GM12875 (cell line): ENCODE data around the gene SPRED1.
"Not testable (repeated sequence)": the region's sequence is repeated elsewhere in the genome, so short reads cannot be mapped to it uniquely, and the experiment has no call there.

Experiments
- H3K4me3 ChIP-seq: one replicate; pipeline ENCODE4 v1.5.1; 2011; ENCODE audit warnings: low read depth, low read length, control low read depth
- TF ChIP-seq, protein P1 (sequence below): IDR thresholded peaks from 2 replicates; pipeline ENCODE4 v1.5.1; 2011; ENCODE audit warnings: low read depth, mild to moderate bottlenecking, control low read depth, inconsistent platforms, low read length, moderate library complexity, borderline replicate concordance; ENCODE audit not compliant: insufficient read depth

The SPRED1 gene

DNA sequence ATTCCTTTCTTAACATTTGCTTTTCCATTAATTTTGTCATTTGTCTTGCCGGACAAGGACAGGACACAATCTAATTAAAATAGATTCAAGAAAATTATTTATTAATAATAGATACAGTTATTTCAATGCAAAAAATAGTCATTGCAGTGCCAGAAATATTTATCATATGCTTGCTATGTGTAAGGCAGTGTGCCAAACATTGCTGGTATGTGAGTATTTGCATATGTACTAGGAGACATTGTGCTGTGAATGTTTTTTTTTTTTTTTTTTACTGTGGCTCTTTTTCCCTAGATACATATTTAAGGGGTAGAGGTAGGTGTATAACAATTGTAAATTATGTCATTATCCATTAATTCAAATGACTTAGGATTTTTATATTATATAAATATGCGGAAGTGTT is 23.3 kb downstream of the SPRED1 start:
- TF ChIP-seq, protein P1, sequence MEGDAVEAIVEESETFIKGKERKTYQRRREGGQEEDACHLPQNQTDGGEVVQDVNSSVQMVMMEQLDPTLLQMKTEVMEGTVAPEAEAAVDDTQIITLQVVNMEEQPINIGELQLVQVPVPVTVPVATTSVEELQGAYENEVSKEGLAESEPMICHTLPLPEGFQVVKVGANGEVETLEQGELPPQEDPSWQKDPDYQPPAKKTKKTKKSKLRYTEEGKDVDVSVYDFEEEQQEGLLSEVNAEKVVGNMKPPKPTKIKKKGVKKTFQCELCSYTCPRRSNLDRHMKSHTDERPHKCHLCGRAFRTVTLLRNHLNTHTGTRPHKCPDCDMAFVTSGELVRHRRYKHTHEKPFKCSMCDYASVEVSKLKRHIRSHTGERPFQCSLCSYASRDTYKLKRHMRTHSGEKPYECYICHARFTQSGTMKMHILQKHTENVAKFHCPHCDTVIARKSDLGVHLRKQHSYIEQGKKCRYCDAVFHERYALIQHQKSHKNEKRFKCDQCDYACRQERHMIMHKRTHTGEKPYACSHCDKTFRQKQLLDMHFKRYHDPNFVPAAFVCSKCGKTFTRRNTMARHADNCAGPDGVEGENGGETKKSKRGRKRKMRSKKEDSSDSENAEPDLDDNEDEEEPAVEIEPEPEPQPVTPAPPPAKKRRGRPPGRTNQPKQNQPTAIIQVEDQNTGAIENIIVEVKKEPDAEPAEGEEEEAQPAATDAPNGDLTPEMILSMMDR, result no peak
- H3K4me3 ChIP-seq, result no peak overlapping the region

DNA sequence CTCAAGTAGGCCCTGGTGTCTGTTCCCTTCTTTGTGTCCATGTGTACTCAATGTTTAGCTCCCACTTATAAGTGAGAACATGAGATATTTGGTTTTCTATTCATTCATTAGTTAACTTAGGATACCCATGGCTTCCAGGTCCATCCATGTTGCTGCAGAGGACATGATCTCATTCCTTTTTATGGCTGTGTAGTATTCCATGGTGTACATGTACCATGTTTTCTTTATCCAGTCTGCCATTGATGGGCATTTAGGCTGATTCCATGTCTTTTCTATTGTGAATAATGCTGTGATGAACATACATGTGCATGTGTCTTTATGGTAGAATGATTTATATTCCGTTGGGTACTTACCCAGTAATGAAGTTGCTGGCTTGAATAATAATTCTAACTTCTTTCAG is 24.6 kb downstream of the SPRED1 start:
- not testable (repeated sequence) for H3K4me3 ChIP-seq

DNA sequence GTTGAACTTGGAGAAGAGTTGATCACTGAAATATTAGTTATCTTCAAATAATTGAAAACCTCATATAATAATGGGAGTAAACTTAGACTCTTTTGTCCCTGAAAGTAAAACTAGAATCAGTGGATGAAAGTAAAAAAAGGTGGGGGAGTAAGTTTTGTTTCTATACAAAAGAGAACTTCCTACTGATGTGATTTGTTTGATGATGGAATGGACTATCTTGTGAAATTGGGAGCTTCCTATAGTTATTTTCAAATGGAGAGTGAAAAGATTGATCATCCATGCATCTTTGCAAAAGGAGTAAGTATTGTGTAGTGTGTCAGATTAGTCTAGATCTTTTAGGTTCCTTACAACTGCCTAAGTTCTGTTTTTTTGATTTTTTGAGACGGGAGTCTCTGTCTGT is 28.4 kb downstream of the SPRED1 start:
- no peak overlapping the region for H3K4me3 ChIP-seq
- TF ChIP-seq, protein P1, result no peak

DNA sequence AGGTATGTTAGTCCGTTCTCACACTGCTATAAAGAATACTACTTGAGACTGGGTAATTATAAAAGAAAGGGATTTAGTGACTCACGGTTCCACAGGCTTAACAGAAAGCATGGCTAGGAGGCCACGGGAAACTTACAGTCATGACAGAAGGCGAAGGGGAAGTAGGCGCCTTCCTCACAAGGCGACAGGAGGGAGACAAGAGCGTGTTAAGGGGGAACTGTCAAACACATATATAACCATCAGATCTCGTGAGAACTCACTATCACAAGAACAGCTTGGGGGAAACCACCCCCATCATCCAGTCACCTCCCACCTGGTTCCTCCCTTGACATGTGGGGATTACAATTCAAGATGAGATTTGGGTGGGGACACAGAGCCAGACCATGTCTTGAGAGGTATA is 30.4 kb downstream of the SPRED1 start:
- TF ChIP-seq, protein P1, result no peak
- no peak overlapping the region for H3K4me3 ChIP-seq

DNA sequence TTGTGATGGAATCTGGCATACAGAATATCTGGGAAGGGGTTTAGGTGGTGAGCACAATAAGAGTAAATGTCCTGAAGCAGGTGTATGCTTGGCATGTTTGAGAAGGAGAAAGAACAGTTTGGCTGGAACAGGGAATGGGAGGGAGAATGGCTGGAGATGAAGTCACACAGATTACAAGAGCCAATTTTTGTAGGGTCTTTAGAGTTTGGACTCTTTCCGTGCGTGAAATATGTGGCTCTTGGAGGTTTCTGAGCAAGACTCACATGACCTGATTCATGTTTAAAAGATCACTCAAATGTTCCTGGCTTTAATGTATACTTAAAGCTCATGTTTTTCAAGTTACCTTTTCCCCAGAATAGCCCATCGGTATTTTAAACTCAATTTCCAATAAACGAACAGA is 32.8 kb downstream of the SPRED1 start:
- TF ChIP-seq, protein P1, result no peak
- no peak overlapping the region for H3K4me3 ChIP-seq

DNA sequence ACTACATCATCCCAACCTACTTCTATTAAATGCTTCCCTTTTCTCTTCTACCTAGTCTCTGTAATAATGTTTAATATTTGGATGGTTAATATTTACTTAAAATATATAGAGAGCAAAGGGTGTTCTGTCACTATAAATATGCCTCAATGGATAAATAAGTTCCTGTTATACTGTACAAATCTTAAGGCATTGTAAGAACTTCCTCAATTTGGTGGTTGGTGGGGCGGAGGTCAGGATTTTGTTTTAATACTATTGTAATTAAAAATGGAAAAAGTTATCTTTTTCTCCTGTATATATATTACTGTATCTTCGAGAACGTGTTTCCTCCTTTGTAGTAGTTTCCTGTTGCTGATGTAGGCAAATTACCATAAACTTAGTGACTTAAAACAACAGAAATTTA is 41.5 kb downstream of the SPRED1 start:
- TF ChIP-seq, protein P1, result no peak
- H3K4me3 ChIP-seq, result no peak overlapping the region

DNA sequence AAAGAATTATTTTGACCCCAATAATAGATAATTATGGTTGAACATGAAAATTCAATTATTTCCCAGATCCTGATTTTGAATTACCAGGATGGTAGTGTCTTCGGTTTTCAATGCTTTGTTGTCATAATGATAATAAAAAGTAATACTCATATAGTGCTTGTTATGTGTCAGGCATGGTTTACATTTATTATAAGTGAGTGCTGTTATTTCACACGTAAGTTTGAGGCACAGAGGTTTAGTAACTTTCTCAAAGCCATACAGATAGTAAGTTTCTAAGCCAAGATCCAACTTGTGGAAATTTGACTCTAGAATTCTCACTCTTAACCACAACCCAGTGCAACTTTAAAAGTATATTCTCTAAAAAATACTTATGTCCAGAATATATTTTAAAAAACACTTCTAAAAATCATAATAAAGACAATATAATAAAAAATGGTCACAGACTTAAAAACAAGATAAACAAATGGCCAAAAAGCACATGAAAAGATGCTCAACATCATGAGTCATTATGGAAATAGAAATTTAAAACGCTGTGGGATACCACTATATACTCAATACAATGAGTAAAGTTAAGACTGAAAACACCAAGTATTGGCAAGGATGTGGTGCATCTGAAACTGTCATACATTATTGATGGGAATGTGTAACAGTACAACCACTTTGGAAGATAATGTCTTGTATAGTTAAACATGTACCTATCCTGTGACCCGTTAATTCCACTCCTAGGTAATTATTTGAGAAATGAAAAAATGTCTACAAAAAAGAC is 45.2 kb downstream of the SPRED1 start:
- TF ChIP-seq, protein P1, result no peak
- H3K4me3 ChIP-seq, result no peak overlapping the region
